MM.1S (cell line): ENCODE measurements around the gene DTNB.
"Not testable (repeated sequence)": the region's sequence is repeated elsewhere in the genome, so short reads cannot be mapped to it uniquely, and the experiment has no call there.

Source experiments
- CTCF ChIP-seq: fragments of 300-600 bp; sonication (generic); IDR thresholded peaks from 2 replicates; pipeline ENCODE4 v1.5.1; 2016; ENCODE audit warnings: antibody characterized with exemption, low read length, mixed read lengths
- EZH2 ChIP-seq: fragments of 300-600 bp; sonication (generic); optimal IDR thresholded peaks from 2 replicates; pipeline ENCODE3; 2017; ENCODE audit warnings: low read depth, mild to moderate bottlenecking, antibody characterized with exemption, low read length, mixed read lengths
- EZH2phosphoT487 ChIP-seq: fragments of 300-600 bp; sonication (generic); IDR thresholded peaks from 2 replicates; pipeline ENCODE4 v1.6.1; 2018; ENCODE audit warnings: antibody characterized with exemption, low read length

GRCh38 chr2:25665429-25665828, 7.9 kb downstream of the DTNB start:
- TF ChIP-seq CTCF, EZH2phosphoT487, EZH2: not testable (repeated sequence)
